Liver (tissue), 9 donors: ENCODE results near the gene DHX32. TPM values are rescaled to one million over a fixed set of nuclear protein-coding genes. Genes with fewer than 3 reads are reported as not detected.

Source experiments
- DNase-seq: peaks from one replicate; pipeline ENCODE4 v3.0.0-alpha.2; 2017; ENCODE audit warnings: low spot score
- H3K27ac ChIP-seq, 2 donors: one replicate each; pipeline ENCODE4 v1.7.0; 2013; ENCODE audit warnings: inconsistent platforms in 2 of 2, low read length in 2 of 2, control low read depth in 1 of 2, low read depth in 1 of 2, mild to moderate bottlenecking in 1 of 2
- H3K27me3 ChIP-seq, 4 donors: one replicate each; pipeline versions ENCODE4 v1.6.1 to v1.7.0; 2013; ENCODE audit warnings: low read length in 3 of 4, inconsistent platforms in 1 of 4, mild to moderate bottlenecking in 1 of 4, moderate library complexity in 1 of 4; ENCODE audit not compliant: control insufficient read depth in 4 of 4, insufficient read depth in 4 of 4
- H3K36me3 ChIP-seq, 4 donors: one replicate each; pipeline versions ENCODE4 v1.6.1 to v1.7.0; 2013; ENCODE audit warnings: low read length in 3 of 4, mild to moderate bottlenecking in 3 of 4, low read depth in 1 of 4, moderate library complexity in 1 of 4; ENCODE audit not compliant: control insufficient read depth in 4 of 4, insufficient read depth in 3 of 4
- H3K4me1 ChIP-seq, 4 donors: one replicate each; pipeline versions ENCODE4 v1.6.1 to v1.7.0; 2013; ENCODE audit warnings: low read length in 3 of 4, mild to moderate bottlenecking in 3 of 4, moderate library complexity in 1 of 4; ENCODE audit not compliant: control insufficient read depth in 4 of 4, insufficient read depth in 4 of 4
- H3K4me3 ChIP-seq, 3 donors: one replicate each; pipeline versions ENCODE4 v1.6.1 to v1.7.0; 2013; ENCODE audit warnings: low read length in 3 of 3, control low read depth in 1 of 3, low read depth in 1 of 3, mild to moderate bottlenecking in 1 of 3
- H3K9ac ChIP-seq, 2 donors: one replicate each; pipeline ENCODE4 v1.7.0; 2013; ENCODE audit warnings: low read length in 2 of 2, mild to moderate bottlenecking in 2 of 2, moderate library complexity in 2 of 2, control low read depth in 1 of 2, low read depth in 1 of 2
- H3K9me3 ChIP-seq, 4 donors: one replicate each; pipeline versions ENCODE4 v1.6.1 to v1.7.0; 2013; ENCODE audit warnings: low read length in 3 of 4; ENCODE audit not compliant: control insufficient read depth in 4 of 4
- EGR1 ChIP-seq, 2 donors: IDR thresholded peaks; 2 replicates each; pipeline ENCODE4 v1.6.1; 2016 to 2018; ENCODE audit warnings: antibody characterized with exemption in 2 of 2, low read depth in 2 of 2
- FOXA1 ChIP-seq: IDR thresholded peaks from 2 replicates; pipeline ENCODE4 v1.6.1; 2016; ENCODE audit warnings: antibody characterized with exemption
- FOXA2 ChIP-seq: IDR thresholded peaks from 2 replicates; pipeline ENCODE4 v1.6.1; 2016; ENCODE audit warnings: antibody characterized with exemption
- GABPA ChIP-seq, 2 donors: IDR thresholded peaks in 1 of 2; conservative IDR thresholded peaks in 1 of 2; 2 replicates each; pipeline ENCODE4 v1.6.1; 2016; ENCODE audit warnings: antibody characterized with exemption in 2 of 2, mild to moderate bottlenecking in 1 of 2, moderate library complexity in 1 of 2
- HNF4A ChIP-seq, 2 donors: conservative IDR thresholded peaks; 2 replicates each; pipeline ENCODE4 v1.6.1; 2016; ENCODE audit warnings: antibody characterized with exemption in 2 of 2, mild to moderate bottlenecking in 2 of 2
- HNF4G ChIP-seq: IDR thresholded peaks from 2 replicates; pipeline ENCODE4 v1.6.1; 2016; ENCODE audit warnings: antibody characterized with exemption
- JUND ChIP-seq, 2 donors: IDR thresholded peaks; 2 replicates each; pipeline ENCODE4 v1.6.1; 2016; ENCODE audit warnings: antibody characterized with exemption in 2 of 2
- MAX ChIP-seq: IDR thresholded peaks from 2 replicates; pipeline ENCODE4 v1.6.1; 2016; ENCODE audit warnings: antibody characterized with exemption
- NR2F2 ChIP-seq: IDR thresholded peaks from 2 replicates; pipeline ENCODE4 v1.6.1; 2016; ENCODE audit warnings: antibody characterized with exemption
- RAD21 ChIP-seq, 2 donors: IDR thresholded peaks; 2 replicates each; pipeline ENCODE4 v1.6.1; 2016; ENCODE audit warnings: antibody characterized with exemption in 2 of 2, mild to moderate bottlenecking in 2 of 2
- REST ChIP-seq: IDR thresholded peaks from 2 replicates; pipeline ENCODE4 v1.6.1; 2016; ENCODE audit warnings: antibody characterized with exemption, mild to moderate bottlenecking
- RXRA ChIP-seq, 2 donors: IDR thresholded peaks; 2 replicates each; pipeline ENCODE4 v1.6.1; 2017 to 2018; ENCODE audit warnings: antibody characterized with exemption in 2 of 2, mild to moderate bottlenecking in 1 of 2
- SP1 ChIP-seq: IDR thresholded peaks from 2 replicates; pipeline ENCODE4 v1.6.1; 2018; ENCODE audit warnings: antibody characterized with exemption, mild to moderate bottlenecking
- TAF1 ChIP-seq: conservative IDR thresholded peaks from 2 replicates; pipeline ENCODE4 v1.6.1; 2016; ENCODE audit warnings: antibody characterized with exemption, mild to moderate bottlenecking
- YY1 ChIP-seq: IDR thresholded peaks from 2 replicates; pipeline ENCODE4 v1.6.1; 2016; ENCODE audit warnings: antibody characterized with exemption, mild to moderate bottlenecking
- WGBS: extraction: QIAGEN DNeasy Blood & Tissue Kit; methylation state at CpG from one replicate; pipeline ENCODE4 v1.1.7; 2013; 5-methylcytosine and 5-hydroxymethylcytosine counted together
- polyA plus RNA-seq, 2 donors: library from polyadenylated mRNA; stranded (reverse) in 1 of 2; unstranded in 1 of 2; fragments of 200-250 nt in 1 of 2; fragments of >200 nt in 1 of 2; fragmentation: Nextera tagmentation in 1 of 2; extraction: Ambion mirVana in 1 of 2; gene quantifications; one replicate each; pipeline versions ENCODE4 v1.2.1 to v1.2.3, GENCODE V29; 2013 to 2015
- total RNA-seq, 2 donors: library from RNA; depleted of rRNA; stranded (reverse); fragments of >200 nt; gene quantifications; one replicate each; pipeline ENCODE4 v1.2.3, GENCODE V29; 2014
- TF ChIP-seq, protein P1 (sequence below): fragments of 150-350 bp; IDR thresholded peaks from 2 replicates; pipeline ENCODE4 v1.5.1; 2017; ENCODE audit warnings: improper control_type of control experiment, low read depth, low read length; ENCODE audit not compliant: missing input control
- TF ChIP-seq, protein P2 (sequence below): IDR thresholded peaks from 2 replicates; pipeline ENCODE4 v1.6.1; 2016; ENCODE audit warnings: antibody characterized with exemption
- TF ChIP-seq, protein P3 (sequence below): IDR thresholded peaks from 2 replicates; pipeline ENCODE4 v1.6.1; 2016; ENCODE audit warnings: antibody characterized with exemption
- donor health status: healthy.
- donor health status: healthy.
- donor health status: healthy.
- donor health status: healthy.
- donor health status: healthy.

The DHX32 gene
- total and polyA plus RNA-seq, 4 donors = 8.3 to 20.2 (median 10.2) TPM

DNA sequence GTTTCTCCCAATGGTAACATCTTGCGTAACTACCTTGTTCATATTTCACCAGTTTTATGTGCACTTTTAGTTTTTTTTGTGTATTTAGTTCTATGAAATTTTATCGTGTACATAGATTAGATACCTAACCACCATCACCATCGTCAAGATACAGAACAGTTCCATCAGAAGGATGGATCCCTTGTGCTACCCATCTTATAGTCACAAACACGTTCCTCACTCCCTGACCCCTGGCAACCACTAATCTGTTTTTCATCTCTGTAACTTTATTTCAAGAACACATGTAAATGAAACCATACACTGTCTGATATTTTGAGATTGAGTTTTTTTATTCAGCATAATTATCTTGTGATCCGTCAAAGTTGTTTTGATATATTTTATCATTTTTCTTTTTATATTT is 45.2 kb upstream of the DHX32 start:
- TF ChIP-seq MAX = no peak
- TF ChIP-seq SP1 = no peak
- TF ChIP-seq GABPA (IDR thresholded peaks at IDR 0.05 in 1 of 2, conservative IDR thresholded peaks at IDR 0.05 in 1 of 2) = no peak
- TF ChIP-seq FOXA1 = no peak
- TF ChIP-seq RAD21 (IDR thresholded peaks at IDR 0.05) = no peak
- no peak for TF ChIP-seq REST
- TF ChIP-seq HNF4A (conservative IDR thresholded peaks at IDR 0.05) = no peak
- no peak for TF ChIP-seq YY1
- TF ChIP-seq FOXA2 = no peak
- no peak for TF ChIP-seq RXRA (IDR thresholded peaks at IDR 0.05)
- no peak for TF ChIP-seq EGR1 (IDR thresholded peaks at IDR 0.05; ENCODE audit: low read depth in 2 of 2)
- TF ChIP-seq, protein P1, sequence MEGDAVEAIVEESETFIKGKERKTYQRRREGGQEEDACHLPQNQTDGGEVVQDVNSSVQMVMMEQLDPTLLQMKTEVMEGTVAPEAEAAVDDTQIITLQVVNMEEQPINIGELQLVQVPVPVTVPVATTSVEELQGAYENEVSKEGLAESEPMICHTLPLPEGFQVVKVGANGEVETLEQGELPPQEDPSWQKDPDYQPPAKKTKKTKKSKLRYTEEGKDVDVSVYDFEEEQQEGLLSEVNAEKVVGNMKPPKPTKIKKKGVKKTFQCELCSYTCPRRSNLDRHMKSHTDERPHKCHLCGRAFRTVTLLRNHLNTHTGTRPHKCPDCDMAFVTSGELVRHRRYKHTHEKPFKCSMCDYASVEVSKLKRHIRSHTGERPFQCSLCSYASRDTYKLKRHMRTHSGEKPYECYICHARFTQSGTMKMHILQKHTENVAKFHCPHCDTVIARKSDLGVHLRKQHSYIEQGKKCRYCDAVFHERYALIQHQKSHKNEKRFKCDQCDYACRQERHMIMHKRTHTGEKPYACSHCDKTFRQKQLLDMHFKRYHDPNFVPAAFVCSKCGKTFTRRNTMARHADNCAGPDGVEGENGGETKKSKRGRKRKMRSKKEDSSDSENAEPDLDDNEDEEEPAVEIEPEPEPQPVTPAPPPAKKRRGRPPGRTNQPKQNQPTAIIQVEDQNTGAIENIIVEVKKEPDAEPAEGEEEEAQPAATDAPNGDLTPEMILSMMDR = no peak
- TF ChIP-seq HNF4G = no peak
- TF ChIP-seq, protein P2, sequence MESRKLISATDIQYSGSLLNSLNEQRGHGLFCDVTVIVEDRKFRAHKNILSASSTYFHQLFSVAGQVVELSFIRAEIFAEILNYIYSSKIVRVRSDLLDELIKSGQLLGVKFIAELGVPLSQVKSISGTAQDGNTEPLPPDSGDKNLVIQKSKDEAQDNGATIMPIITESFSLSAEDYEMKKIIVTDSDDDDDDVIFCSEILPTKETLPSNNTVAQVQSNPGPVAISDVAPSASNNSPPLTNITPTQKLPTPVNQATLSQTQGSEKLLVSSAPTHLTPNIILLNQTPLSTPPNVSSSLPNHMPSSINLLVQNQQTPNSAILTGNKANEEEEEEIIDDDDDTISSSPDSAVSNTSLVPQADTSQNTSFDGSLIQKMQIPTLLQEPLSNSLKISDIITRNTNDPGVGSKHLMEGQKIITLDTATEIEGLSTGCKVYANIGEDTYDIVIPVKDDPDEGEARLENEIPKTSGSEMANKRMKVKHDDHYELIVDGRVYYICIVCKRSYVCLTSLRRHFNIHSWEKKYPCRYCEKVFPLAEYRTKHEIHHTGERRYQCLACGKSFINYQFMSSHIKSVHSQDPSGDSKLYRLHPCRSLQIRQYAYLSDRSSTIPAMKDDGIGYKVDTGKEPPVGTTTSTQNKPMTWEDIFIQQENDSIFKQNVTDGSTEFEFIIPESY = no peak
- no peak for TF ChIP-seq TAF1
- TF ChIP-seq NR2F2 = no peak
- TF ChIP-seq, protein P3, sequence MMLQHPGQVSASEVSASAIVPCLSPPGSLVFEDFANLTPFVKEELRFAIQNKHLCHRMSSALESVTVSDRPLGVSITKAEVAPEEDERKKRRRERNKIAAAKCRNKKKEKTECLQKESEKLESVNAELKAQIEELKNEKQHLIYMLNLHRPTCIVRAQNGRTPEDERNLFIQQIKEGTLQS = no peak
- no peak for TF ChIP-seq JUND (IDR thresholded peaks at IDR 0.05)
- no peak overlapping the region for H3K4me3 ChIP-seq

More for the DNA sequence above, 45.2 kb upstream of the DHX32 start:
- Histone ChIP-seq H3K9ac (no peak overlapping the region), H3K9me3 (no peaks in the 10 kb centered on the region), H3K4me1 (no peaks in the 10 kb centered on the region), H3K27me3 (no peaks in the 10 kb centered on the region), H3K36me3 (no peaks in the 10 kb centered on the region), H3K27ac (no peak overlapping the region)
- no peak for DNase-seq
- WGBS = 56% methylated on average over 5 of the region's 5 CpGs
